Heart left ventricle (tissue), 16 donors: Measurements from ENCODE around the gene SH3GL3. TPM values are rescaled to one million over a fixed set of nuclear protein-coding genes. Genes with fewer than 3 reads are reported as not detected.

Source experiments
- ATAC-seq, 4 donors: fragments of 200-7000 bp; cut with Tn5 transposase; one replicate each; pipeline ENCODE4 v1.9.1; 2020 to 2022; ENCODE audit warnings: moderate library complexity in 4 of 4, mild to moderate bottlenecking in 3 of 4, moderate number of reproducible peaks in 1 of 4
- DNase-seq, 5 donors: peaks; one replicate each; pipeline ENCODE4 v3.0.0-alpha.2; 2020
- H3K27ac ChIP-seq, 12 donors: fragments of 200-600 bp; sonication (generic) in 4 of 12; one replicate each; pipeline versions ENCODE4 v1.5.0 to v1.8.0; 2016 to 2022; ENCODE audit warnings: mild to moderate bottlenecking in 2 of 12
- H3K27me3 ChIP-seq, 9 donors: fragments of 200-600 bp; sonication (generic) in 2 of 9; one replicate each; pipeline versions ENCODE4 v1.5.1 to v1.8.0; 2016 to 2022; ENCODE audit warnings: mild to moderate bottlenecking in 3 of 9
- H3K36me3 ChIP-seq, 9 donors: fragments of 200-600 bp; sonication (generic) in 2 of 9; one replicate each; pipeline versions ENCODE4 v1.5.0 to v1.8.0; 2018 to 2022; ENCODE audit warnings: mild to moderate bottlenecking in 2 of 9
- H3K4me1 ChIP-seq, 12 donors: fragments of 200-600 bp; sonication (generic) in 4 of 12; one replicate each; pipeline versions ENCODE4 v1.5.0 to v1.8.0; 2016 to 2022; ENCODE audit warnings: mild to moderate bottlenecking in 3 of 12
- H3K4me3 ChIP-seq, 12 donors: fragments of 200-600 bp; sonication (generic) in 4 of 12; one replicate each; pipeline versions ENCODE4 v1.5.0 to v1.8.0; 2017 to 2022; ENCODE audit warnings: mild to moderate bottlenecking in 9 of 12, moderate library complexity in 4 of 12
- H3K9me3 ChIP-seq, 12 donors: fragments of 200-600 bp; sonication (generic) in 4 of 12; one replicate each; pipeline versions ENCODE4 v1.5.0 to v1.8.0; 2016 to 2022; ENCODE audit warnings: mild to moderate bottlenecking in 1 of 12
- POLR2A ChIP-seq, 2 donors: fragments of 450-650 bp; IDR thresholded peaks; one replicate each; pipeline ENCODE4 v1.6.1; 2017; ENCODE audit warnings: antibody characterized with exemption in 2 of 2, mild to moderate bottlenecking in 2 of 2, moderate library complexity in 2 of 2
- whole genome bisulfite sequencing, 4 donors: extraction: QIAGEN DNeasy Blood & Tissue Kit in 2 of 4; methylation state at CpG; one replicate each; pipeline versions ENCODE4 v1.1.5 to v1.1.7; 2013 to 2018; 5-methylcytosine and 5-hydroxymethylcytosine counted together
- intact Hi-C, 10 donors: fragments of 100-400 bp; cut with DNase I; formaldehyde crosslinking; loops; one replicate each; pipeline versions ENCODE4 v1.11.1 to v1.14.2; 2022
- polyA plus RNA-seq, 2 donors: library from polyadenylated mRNA; stranded (reverse); fragments of 200-250 nt; gene quantifications; one replicate each; pipeline ENCODE4 v1.2.3, GENCODE V29; 2013
- total RNA-seq, 9 donors: library from RNA; depleted of rRNA in 2 of 9; stranded (reverse); fragments of >200 nt in 2 of 9; fragmentation: NEBNext Ultra II Directional in 3 of 9; extraction: Animal tissue kit (Norgen Biotek cat#: 25700) in 3 of 9; gene quantifications; one replicate each; pipeline versions ENCODE4 v1.1.0 to v1.2.4, GENCODE V29; 2016 to 2023
- TF ChIP-seq, protein P1 (sequence below), 12 donors: fragments of 200-600 bp; sonication (generic) in 4 of 12; IDR thresholded peaks; one replicate each; pipeline versions ENCODE4 v1.5.0 to v1.8.0; 2018 to 2022; ENCODE audit warnings: antibody characterized with exemption in 12 of 12, mild to moderate bottlenecking in 5 of 12
- donor health status: ischemic (EF 13 %, LVEDD 7.1; RV severe dilation, severe dysfunction).
- donor health status: healthy with polysubstance abuse.
- donor health status: DM: no; HTN: yes; CAD: no.
- donor health status: DM: no; HTN: no; CAD: no.
- donor health status: ischemic (EF 25% LVEDD 6.9; RV normal size, moderate dysfunction).
- donor health status: ischemic (EF 25% LVEDD 5.7; RV mildly dilated, moderate dysfunction).
- donor health status: healthy.
- donor health status: DM: yes; HTN: yes; CAD: no.
- donor health status: ischemic (EF 35%, LVEDD 5.7; RV mildly dilated, moderate dysfunction).
- donor health status: nonischemic (EF 11% LVEDD 7.7; RV severe dilation, severe dysfunction).
- donor health status: DM: yes; HTN: yes; CAD: no.
- donor health status: PGD.
- donor health status: ischemic (EF 29% LVEDD 5.4; RV normal size, mild dysfunction).
- donor health status: nonischemic (EF 23%, LVEDD 6.1; RV moderate dilation, normal function).

The SH3GL3 gene
- total and polyA plus RNA-seq, 11 donors, result 0.91 TPM; not detected in 10

DNA sequence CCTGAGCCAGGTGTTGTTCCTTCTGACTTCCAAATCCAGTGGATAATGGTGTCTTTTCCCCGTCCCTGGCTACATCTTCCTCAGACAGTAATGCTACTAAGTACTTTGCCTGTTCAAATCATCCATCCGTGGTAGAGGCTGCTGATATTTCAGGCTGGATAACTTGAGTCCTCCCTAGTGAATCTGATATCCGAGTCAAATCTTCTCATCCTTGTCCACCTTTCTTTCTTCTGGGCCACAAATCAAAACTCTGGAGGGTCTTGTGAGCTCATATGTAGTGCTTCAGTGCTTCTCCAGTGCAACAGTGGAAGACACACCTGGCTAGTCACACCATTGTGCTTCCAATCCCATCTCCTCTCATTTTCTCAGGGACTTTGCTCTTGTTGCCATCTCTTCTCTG, 11.2 kb downstream of the SH3GL3 start:
- H3K36me3 ChIP-seq, result no peaks in the 10 kb centered on the region
- H3K9me3 ChIP-seq, result no peaks in the 10 kb centered on the region
- WGBS, 4 donors, result 56 to 74% (median 67%) methylated on average over 3 of the region's 3 CpGs
- DNase-seq (no peak), ATAC-seq (no peak)
- no peak overlapping the region for H3K27ac ChIP-seq
- H3K4me3 ChIP-seq, result no peak overlapping the region
- TF ChIP-seq POLR2A (IDR thresholded peaks at IDR 0.05), result no peak
- TF ChIP-seq, protein P1, sequence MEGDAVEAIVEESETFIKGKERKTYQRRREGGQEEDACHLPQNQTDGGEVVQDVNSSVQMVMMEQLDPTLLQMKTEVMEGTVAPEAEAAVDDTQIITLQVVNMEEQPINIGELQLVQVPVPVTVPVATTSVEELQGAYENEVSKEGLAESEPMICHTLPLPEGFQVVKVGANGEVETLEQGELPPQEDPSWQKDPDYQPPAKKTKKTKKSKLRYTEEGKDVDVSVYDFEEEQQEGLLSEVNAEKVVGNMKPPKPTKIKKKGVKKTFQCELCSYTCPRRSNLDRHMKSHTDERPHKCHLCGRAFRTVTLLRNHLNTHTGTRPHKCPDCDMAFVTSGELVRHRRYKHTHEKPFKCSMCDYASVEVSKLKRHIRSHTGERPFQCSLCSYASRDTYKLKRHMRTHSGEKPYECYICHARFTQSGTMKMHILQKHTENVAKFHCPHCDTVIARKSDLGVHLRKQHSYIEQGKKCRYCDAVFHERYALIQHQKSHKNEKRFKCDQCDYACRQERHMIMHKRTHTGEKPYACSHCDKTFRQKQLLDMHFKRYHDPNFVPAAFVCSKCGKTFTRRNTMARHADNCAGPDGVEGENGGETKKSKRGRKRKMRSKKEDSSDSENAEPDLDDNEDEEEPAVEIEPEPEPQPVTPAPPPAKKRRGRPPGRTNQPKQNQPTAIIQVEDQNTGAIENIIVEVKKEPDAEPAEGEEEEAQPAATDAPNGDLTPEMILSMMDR (IDR thresholded peaks at IDR 0.05), result no peak
- peaks cover 0 to 11% (median 0%) of the 10 kb centered on the region in 9 donors for H3K27me3 ChIP-seq
- no peaks in the 10 kb centered on the region for H3K4me1 ChIP-seq
- intact Hi-C loops, result no loop called here

DNA sequence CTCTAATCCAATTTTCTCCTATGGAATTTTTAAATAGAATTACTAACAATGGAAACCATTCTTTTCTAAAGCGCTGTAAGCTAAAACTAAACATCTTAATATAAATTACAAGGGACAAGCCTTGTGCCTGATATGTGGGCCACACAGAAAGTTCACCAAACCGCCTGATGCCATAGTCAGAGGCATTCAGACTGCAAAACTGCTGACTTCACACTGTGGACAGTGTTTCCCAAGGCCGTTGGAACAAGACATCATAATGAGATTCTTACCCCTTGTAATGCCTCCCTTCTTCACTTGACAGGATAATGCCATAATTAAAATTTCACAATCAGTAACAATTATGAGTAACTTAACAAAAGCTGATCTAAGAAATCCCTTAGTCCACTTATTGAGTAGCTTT, 14.9 kb downstream of the SH3GL3 start:
- no peaks in the 10 kb centered on the region for H3K9me3 ChIP-seq
- ATAC-seq, result no peak
- no peaks in the 10 kb centered on the region for H3K4me1 ChIP-seq
- H3K27me3 ChIP-seq, result peaks cover 0 to 11% (median 0%) of the 10 kb centered on the region in 9 donors
- no peak overlapping the region for H3K4me3 ChIP-seq
- WGBS, 4 donors, result 78 to 88% (median 85%) methylated on average over 3 of the region's 3 CpGs
- no peak overlapping the region for H3K27ac ChIP-seq
- intact Hi-C loops, result no loop called here
- TF ChIP-seq, protein P1 (IDR thresholded peaks at IDR 0.05), result no peak
- no peaks in the 10 kb centered on the region for H3K36me3 ChIP-seq
- no peak for DNase-seq

DNA sequence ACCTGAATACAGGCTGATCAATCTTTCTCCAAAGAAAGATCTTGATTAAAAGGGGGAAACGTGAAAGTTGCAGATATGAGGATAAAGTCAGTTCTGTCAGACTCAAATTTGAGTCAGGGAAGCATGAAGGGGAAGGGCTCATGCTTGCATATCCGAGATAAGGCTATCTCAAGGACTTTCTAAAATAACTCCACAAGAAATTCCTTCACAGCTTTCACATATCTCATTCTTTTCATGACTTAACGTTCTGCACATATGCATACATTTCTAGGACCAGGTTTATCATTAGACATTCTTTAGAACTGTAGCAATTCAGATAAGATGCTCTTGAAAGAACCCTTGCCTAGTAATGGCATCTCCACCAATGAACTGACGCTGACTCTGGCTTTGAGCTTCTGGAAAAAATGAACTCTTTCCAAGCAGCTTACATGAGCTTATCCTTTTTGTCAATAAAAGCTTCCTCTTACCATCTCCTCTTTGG, 15.9 kb downstream of the SH3GL3 start:
- WGBS, 4 donors, result 8 to 11% (median 9%) methylated on average over 4 of the region's 4 CpGs
- Histone ChIP-seq H3K27me3 (peaks cover 0 to 11% (median 0%) of the 10 kb centered on the region in 9 donors), H3K4me1 (no peaks in the 10 kb centered on the region), H3K27ac (no peak overlapping the region), H3K36me3 (no peaks in the 10 kb centered on the region), H3K4me3 (no peak overlapping the region), H3K9me3 (no peaks in the 10 kb centered on the region)
- no peak for ATAC-seq
- no peak for DNase-seq
- TF ChIP-seq, protein P1 (IDR thresholded peaks at IDR 0.05), result no peak
- TF ChIP-seq POLR2A (IDR thresholded peaks at IDR 0.05), result no peak
- intact Hi-C loops, result no loop called here

DNA sequence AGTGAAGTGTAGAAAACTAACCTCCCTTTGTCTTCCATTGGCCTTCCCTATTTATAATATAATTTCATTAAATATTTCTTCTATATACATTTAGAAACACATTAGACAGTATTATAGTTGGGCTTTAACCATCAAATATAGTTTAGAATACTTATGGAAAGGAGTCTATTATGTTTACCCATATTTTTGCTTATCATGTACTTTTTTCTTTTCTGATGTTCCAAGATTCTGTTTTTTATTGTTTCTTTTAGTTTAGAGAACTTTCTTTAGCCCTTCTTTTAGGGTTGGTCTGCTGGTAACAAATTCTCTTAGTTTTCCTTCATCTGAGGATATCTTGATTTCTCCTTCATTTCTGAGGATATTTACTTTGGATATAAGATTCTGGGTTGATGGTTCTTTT, 23.7 kb downstream of the SH3GL3 start:
- intact Hi-C loops, result no loop called here
- Histone ChIP-seq H3K4me3 (no peak overlapping the region), H3K9me3 (peaks cover 0 to 8% (median 0%) of the 10 kb centered on the region in 12 donors), H3K4me1 (no peaks in the 10 kb centered on the region), H3K27me3 (no peaks in the 10 kb centered on the region), H3K27ac (no peak overlapping the region), H3K36me3 (no peaks in the 10 kb centered on the region)
- ATAC-seq, result no peak
- no peak for DNase-seq
- TF ChIP-seq, protein P1 (IDR thresholded peaks at IDR 0.05), result no peak
- no peak for TF ChIP-seq POLR2A (IDR thresholded peaks at IDR 0.05)
